BJ (cell line): ENCODE results near the gene SHQ1. TPM values are rescaled to one million over a fixed set of nuclear protein-coding genes. Genes with fewer than 3 reads are reported as not detected.
"Not testable (repeated sequence)": the region's sequence is repeated elsewhere in the genome, so short reads cannot be mapped to it uniquely, and the experiment has no call there.

Experiments
- CTCF ChIA-PET: fragments of 350-600 bp; formaldehyde crosslinking; extraction: SDS; loops from one replicate; lab custom pipeline; 2021; ENCODE audit warnings: antibody characterized with exemption, inconsistent platforms; lab: Yijun Ruan, JAX
- POLR2A ChIA-PET: fragments of 300-600 bp; sonication (Branson Sonifier 250); formaldehyde crosslinking; extraction: SDS; loops from one replicate; lab custom pipeline; 2021; ENCODE audit warnings: antibody characterized with exemption; lab: Charles Lee
- DNase-seq: peaks from one replicate; pipeline ENCODE4 v3.0.0-alpha.2; 2011; ENCODE audit warnings: low read depth
- H3K27me3 ChIP-seq: 2 replicates; pipeline ENCODE4 v1.6.0; 2011; ENCODE audit warnings: low read length; ENCODE audit not compliant: control insufficient read depth, insufficient read depth
- H3K36me3 ChIP-seq: 2 replicates; pipeline ENCODE4 v1.5.1; 2011; ENCODE audit warnings: low read length; ENCODE audit not compliant: control insufficient read depth, insufficient read depth
- H3K4me3 ChIP-seq: 2 replicates; pipeline ENCODE4 v1.5.1; 2011; ENCODE audit warnings: low read depth, mild to moderate bottlenecking, control low read depth, low read length
- CTCF ChIP-seq: IDR thresholded peaks from 2 replicates; pipeline ENCODE4 v1.5.1; 2011; ENCODE audit warnings: low read depth, mild to moderate bottlenecking, control low read depth, inconsistent platforms, low read length, moderate library complexity; ENCODE audit not compliant: insufficient read depth
- polyA plus RNA-seq: library from polyadenylated mRNA; depleted of rRNA; stranded (reverse); fragments of >200 nt; gene quantifications from 2 replicates; pipeline ENCODE4 v1.2.3, GENCODE V29; 2011

Gene SHQ1
- polyA plus RNA-seq, 1 experiment = 9.5 TPM

- no peak overlapping the region for H3K4me3 ChIP-seq
- H3K27me3 ChIP-seq = no peaks in the 10 kb centered on the region
- no peak for DNase-seq
- H3K36me3 ChIP-seq = no peaks in the 10 kb centered on the region
- ChIA-PET POLR2A (no interaction called here), CTCF (interaction anchor here (1.0 kb wide), 1 partner anchor 10 kb away, joined by 4 read pairs; no protein-coding TSS in a partner anchor)
- no peak for TF ChIP-seq CTCF
Observed at GRCh38 chr3:72745146-72745999, 102.9 kb downstream of the SHQ1 start.

- Histone ChIP-seq H3K36me3 (no peaks in the 10 kb centered on the region), H3K4me3 (no peak overlapping the region), H3K27me3 (no peaks in the 10 kb centered on the region)
- CTCF ChIA-PET = interaction anchor here (1.0 kb wide), 1 partner anchor 11 kb away, joined by 4 read pairs; no protein-coding TSS in a partner anchor
- POLR2A ChIA-PET = no interaction called here
- no peak for DNase-seq
- no peak for TF ChIP-seq CTCF
Observed at GRCh38 chr3:72744330-72744729, 103.9 kb downstream of the SHQ1 start.

GRCh38 chr3:72739531-72740466, 108.4 kb downstream of the SHQ1 start:
- Histone ChIP-seq H3K4me3 (no peak overlapping the region), H3K27me3 (no peaks in the 10 kb centered on the region), H3K36me3 (no peaks in the 10 kb centered on the region)
- no peak for TF ChIP-seq CTCF
- DNase-seq = no peak
- CTCF ChIA-PET = no interaction called here
- POLR2A ChIA-PET = no interaction called here

- CTCF ChIA-PET = interaction anchor here (1.0 kb wide), 1 partner anchor 17 kb away, joined by 3 read pairs; no protein-coding TSS in a partner anchor
- H3K27me3 ChIP-seq = no peaks in the 10 kb centered on the region
- H3K4me3 ChIP-seq = peak overlapping the region; percentile 34
- POLR2A ChIA-PET = no interaction called here
- no peak for DNase-seq
- H3K36me3 ChIP-seq = no peaks in the 10 kb centered on the region
- TF ChIP-seq CTCF = peak; percentile 10; the same call in 1 of the 2 replicates
Observed at GRCh38 chr3:72738752-72739530, 109.3 kb downstream of the SHQ1 start.

- H3K36me3 ChIP-seq, CTCF ChIA-PET, POLR2A ChIA-PET, H3K4me3 ChIP-seq, DNase-seq, H3K27me3 ChIP-seq: not testable (repeated sequence)
Observed at GRCh38 chr3:72735072-72735471, 113.2 kb downstream of the SHQ1 start.
